K562 (cell line): Measurements from ENCODE around the gene PRPF8. TPM values are rescaled to one million over a fixed set of nuclear protein-coding genes. Genes with fewer than 3 reads are reported as not detected.

Experiments
- BACH1 ChIP-seq: fragments of 200-800 bp; sonication (Bioruptor generic); IDR thresholded peaks from 2 replicates; pipeline ENCODE4 v1.6.1; 2016; ENCODE audit warnings: missing genetic modification characterization, missing compliant biosample characterization
- CHD7 ChIP-seq: fragments of 200-600 bp; sonication (generic); IDR thresholded peaks from one replicate; pipeline ENCODE4 v1.6.1; 2012; ENCODE audit warnings: mild to moderate bottlenecking, low read depth, low read length, inconsistent platforms
- HDGF ChIP-seq: fragments of 450-650 bp; IDR thresholded peaks from 2 replicates; pipeline ENCODE4 v1.6.1; 2016
- HMGN3 ChIP-seq: IDR thresholded peaks from 2 replicates; pipeline ENCODE4 v1.6.1; 2011; ENCODE audit warnings: borderline replicate concordance, low read depth, mild to moderate bottlenecking, mixed read lengths, low read length; ENCODE audit not compliant: insufficient read length; ENCODE audit errors: extremely low read depth
- KDM1A ChIP-seq, 2 experiments: fragments of 450-650 bp; IDR thresholded peaks; 2 replicates each; pipeline ENCODE4 v1.6.1; 2016; ENCODE audit warnings: mild to moderate bottlenecking in 2 of 2
- MAFF ChIP-seq: IDR thresholded peaks from 2 replicates; pipeline ENCODE4 v1.6.1; 2012; ENCODE audit warnings: low read length, improper control_type of control experiment
- PCBP1 ChIP-seq: fragments of 200-400 bp; formaldehyde crosslinking; IDR thresholded peaks from 2 replicates; pipeline ENCODE4 v1.6.1; 2018; ENCODE audit warnings: mild to moderate bottlenecking, low read depth, low read length; ENCODE audit not compliant: poor library complexity, severe bottlenecking
- SETDB1 ChIP-seq: IDR thresholded peaks from one replicate; pipeline ENCODE4 v1.6.1; 2012; ENCODE audit warnings: low read length, control low read depth, inconsistent platforms
- SMAD3 ChIP-seq: fragments of 450-650 bp; formaldehyde crosslinking; conservative IDR thresholded peaks from 2 replicates; pipeline ENCODE4 v1.4.0; 2020; ENCODE audit warnings: mild to moderate bottlenecking
- SNIP1 ChIP-seq: fragments of 450-650 bp; IDR thresholded peaks from 2 replicates; pipeline ENCODE4 v1.7.1; 2017; ENCODE audit warnings: low read depth, mild to moderate bottlenecking
- SPI1 ChIP-seq: IDR thresholded peaks from 2 replicates; pipeline ENCODE4 v1.6.1; 2011; ENCODE audit warnings: low read depth, low read length, control low read depth, borderline replicate concordance
- STAT6 ChIP-seq: sonication (generic); formaldehyde crosslinking; IDR thresholded peaks from 2 replicates; pipeline ENCODE4 v1.8.1; 2023; ENCODE audit warnings: mild to moderate bottlenecking, missing genetic modification reagents
- U2AF1 ChIP-seq: fragments of 200-400 bp; formaldehyde crosslinking; optimal IDR thresholded peaks from 2 replicates; pipeline ENCODE3; 2017; ENCODE audit warnings: mild to moderate bottlenecking, low read depth, low read length, moderate library complexity
- WHSC1 ChIP-seq: IDR thresholded peaks from one replicate; pipeline ENCODE4 v1.6.1; 2012; ENCODE audit warnings: low read length, control low read depth, inconsistent platforms
- polyA plus RNA-seq, 8 experiments: library from polyadenylated mRNA; depleted of rRNA in 4 of 8; stranded (reverse) in 5 of 8; unstranded in 3 of 8; fragments of >200 nt; fragmentation: Nextera tagmentation in 2 of 8; fragmentation: Illumina TruSeq in 1 of 8; extraction: Ambion mirVana in 2 of 8; extraction: Trizol in 1 of 8; gene quantifications; 2 replicates each; pipeline versions ENCODE4 v1.2.1 to v1.2.3, GENCODE V29; 2011 to 2014; ENCODE audit warnings: inconsistent platforms in 1 of 8, missing spikeins in 1 of 8
- total RNA-seq, 7 experiments: library from RNA; depleted of rRNA in 6 of 7; stranded (reverse); fragments of >200 nt in 6 of 7; fragmentation: Illumina TruSeq in 2 of 7; extraction: Trizol in 2 of 7; gene quantifications; 2 replicates each; pipeline versions ENCODE4 v1.2.1 to v1.2.3, GENCODE V29; 2011 to 2021; ENCODE audit warnings: low replicate concordance in 1 of 7

The PRPF8 gene
- total and polyA plus RNA-seq, 9 of the 15 experiments (the other 6 are each of a cell fraction or from before 2014, with no cell fraction given), result 64.3 to 294 (median 85.9) TPM

- TF ChIP-seq CHD7, result no peak
- TF ChIP-seq WHSC1, result no peak
- no peak for TF ChIP-seq STAT6 (CRISPR knock-in tag)
- TF ChIP-seq MAFF, result no peak
- no peak for TF ChIP-seq KDM1A (IDR thresholded peaks at IDR 0.05)
- TF ChIP-seq SPI1, result no peak
- TF ChIP-seq HMGN3, result peak; percentile 92
- no peak for TF ChIP-seq PCBP1
- TF ChIP-seq BACH1, result peak; percentile 61; the same call in 1 of the 2 replicates
- no peak; the same call in 1 of the 2 replicates for TF ChIP-seq SNIP1
- TF ChIP-seq U2AF1, result no peak
- 0 out of 2 replicates have a peak, but pooled peaks have one; percentile 25 for TF ChIP-seq SMAD3
- no peak for TF ChIP-seq SETDB1
- TF ChIP-seq HDGF, result no peak
Measured at GRCh38 chr17:1730326-1731193, 45.9 kb upstream of the PRPF8 start (continued).
